Brain microvascular endothelial cell (primary cell): ENCODE measurements around the gene BEAN1.
A peak's percentile ranks its signal among the peaks of the same experiment; 100 is the strongest.

Experiments
- DNase-seq: peaks from one replicate; pipeline ENCODE4 v3.0.0-alpha.2; 2020
- H3K27ac ChIP-seq: fragments of 250-450 bp; sonication (Bioruptor Pico); 2 replicates; pipeline ENCODE4 v1.5.1; 2020; ENCODE audit warnings: mild to moderate bottlenecking, moderate library complexity
- H3K27me3 ChIP-seq: fragments of 250-450 bp; sonication (Bioruptor Pico); replicated peaks from 2 replicates; pipeline ENCODE4 v1.5.1; 2020; ENCODE audit warnings: mild to moderate bottlenecking
- H3K36me3 ChIP-seq: fragments of 250-450 bp; sonication (Bioruptor Pico); replicated peaks from 2 replicates; pipeline ENCODE4 v1.5.1; 2020; ENCODE audit warnings: mild to moderate bottlenecking
- H3K4me3 ChIP-seq: 2 replicates; pipeline ENCODE4 v1.5.1; 2011; ENCODE audit warnings: low read depth, mild to moderate bottlenecking, control low read depth, low read length, moderate library complexity
- CTCF ChIP-seq: IDR thresholded peaks from 2 replicates; pipeline ENCODE4 v1.5.1; 2011; ENCODE audit warnings: low read depth, mild to moderate bottlenecking, moderate library complexity, low read length, control low read depth, inconsistent platforms; ENCODE audit errors: missing control alignments
- in situ Hi-C: cut with HindIII; loops from 2 replicates; pipeline ENCODE4 v1.10.0; 2017; ENCODE audit warnings: low sequenced_read_pairs, low pct_ligation_motif_present

Gene BEAN1

GRCh38 chr16:66381585-66382170, 45.4 kb upstream of the BEAN1 start:
- no peak overlapping the region for H3K4me3 ChIP-seq
- peak overlapping the region; percentile 83 for H3K27ac ChIP-seq
- no peak for DNase-seq
- H3K27me3 ChIP-seq, result no peaks in the 10 kb centered on the region
- no peak for TF ChIP-seq CTCF
- in situ Hi-C loops, result no loop called here
- no peaks in the 10 kb centered on the region for H3K36me3 ChIP-seq

- peak; percentile 75 for DNase-seq
- H3K4me3 ChIP-seq, result no peak overlapping the region
- TF ChIP-seq CTCF, result no peak
- in situ Hi-C loops, result no loop called here
- no peaks in the 10 kb centered on the region for H3K27me3 ChIP-seq
- peak overlapping the region; percentile 83 for H3K27ac ChIP-seq
- no peaks in the 10 kb centered on the region for H3K36me3 ChIP-seq
Observed at GRCh38 chr16:66382171-66382965, 44.7 kb upstream of the BEAN1 start.

GRCh38 chr16:66382966-66383299, 44.2 kb upstream of the BEAN1 start:
- peak overlapping the region; percentile 83 for H3K27ac ChIP-seq
- TF ChIP-seq CTCF, result no peak
- H3K4me3 ChIP-seq, result no peak overlapping the region
- peak; percentile 81 for DNase-seq
- no peaks in the 10 kb centered on the region for H3K27me3 ChIP-seq
- no peaks in the 10 kb centered on the region for H3K36me3 ChIP-seq
- in situ Hi-C loops, result no loop called here

- H3K36me3 ChIP-seq, result no peaks in the 10 kb centered on the region
- TF ChIP-seq CTCF, result no peak
- H3K4me3 ChIP-seq, result no peak overlapping the region
- in situ Hi-C loops, result no loop called here
- H3K27me3 ChIP-seq, result no peaks in the 10 kb centered on the region
- peak overlapping the region; percentile 34 for H3K27ac ChIP-seq
- no peak for DNase-seq
Observed at GRCh38 chr16:66383551-66383950, 43.5 kb upstream of the BEAN1 start.

- DNase-seq, result no peak
- no peaks in the 10 kb centered on the region for H3K36me3 ChIP-seq
- in situ Hi-C loops, result no loop called here
- H3K27ac ChIP-seq, result no peak overlapping the region
- no peak overlapping the region for H3K4me3 ChIP-seq
- H3K27me3 ChIP-seq, result no peaks in the 10 kb centered on the region
- no peak for TF ChIP-seq CTCF
Observed at GRCh38 chr16:66385415-66385814, 41.7 kb upstream of the BEAN1 start.
